ENCODE measurements around the gene B3GALT6.

- TF ChIP-seq, protein P1, sequence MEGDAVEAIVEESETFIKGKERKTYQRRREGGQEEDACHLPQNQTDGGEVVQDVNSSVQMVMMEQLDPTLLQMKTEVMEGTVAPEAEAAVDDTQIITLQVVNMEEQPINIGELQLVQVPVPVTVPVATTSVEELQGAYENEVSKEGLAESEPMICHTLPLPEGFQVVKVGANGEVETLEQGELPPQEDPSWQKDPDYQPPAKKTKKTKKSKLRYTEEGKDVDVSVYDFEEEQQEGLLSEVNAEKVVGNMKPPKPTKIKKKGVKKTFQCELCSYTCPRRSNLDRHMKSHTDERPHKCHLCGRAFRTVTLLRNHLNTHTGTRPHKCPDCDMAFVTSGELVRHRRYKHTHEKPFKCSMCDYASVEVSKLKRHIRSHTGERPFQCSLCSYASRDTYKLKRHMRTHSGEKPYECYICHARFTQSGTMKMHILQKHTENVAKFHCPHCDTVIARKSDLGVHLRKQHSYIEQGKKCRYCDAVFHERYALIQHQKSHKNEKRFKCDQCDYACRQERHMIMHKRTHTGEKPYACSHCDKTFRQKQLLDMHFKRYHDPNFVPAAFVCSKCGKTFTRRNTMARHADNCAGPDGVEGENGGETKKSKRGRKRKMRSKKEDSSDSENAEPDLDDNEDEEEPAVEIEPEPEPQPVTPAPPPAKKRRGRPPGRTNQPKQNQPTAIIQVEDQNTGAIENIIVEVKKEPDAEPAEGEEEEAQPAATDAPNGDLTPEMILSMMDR (conservative IDR thresholded peaks at IDR 0.05 in 1 of 2, IDR thresholded peaks at IDR 0.05 in 1 of 2; ENCODE audit: low read depth in 1 of 2, low read length in 2 of 2) = no peak
- TF ChIP-seq EZH2 (IDR thresholded peaks at IDR 0.05; ENCODE audit: low read length, missing control alignments) = no peak
Measured at GRCh38 chr1:1234180-1234808, 2.3 kb downstream of the B3GALT6 start.

Measured in fibroblast of lung (primary cell).